Neuronal stem cell (in vitro differentiated cells): ENCODE measurements around the gene LPCAT4.
"Not testable (repeated sequence)": the region's sequence is repeated elsewhere in the genome, so short reads cannot be mapped to it uniquely, and the experiment has no call there.

ENCODE experiments used
- DNase-seq: peaks from one replicate; pipeline ENCODE4 v3.0.0-alpha.2; 2013; ENCODE audit warnings: low spot score
- H2AFZ ChIP-seq: one replicate; pipeline ENCODE4 v1.6.1; 2013; ENCODE audit warnings: mild to moderate bottlenecking, low read length, inconsistent platforms
- H2AK5ac ChIP-seq: 2 replicates; pipeline ENCODE4 v1.6.1; 2013; ENCODE audit warnings: low read depth, mild to moderate bottlenecking, inconsistent platforms, low read length, moderate library complexity, mixed read lengths
- H2BK120ac ChIP-seq: 2 replicates; pipeline ENCODE4 v1.6.1; 2013; ENCODE audit warnings: low read depth, mild to moderate bottlenecking, inconsistent platforms, low read length, moderate library complexity, mixed read lengths
- H2BK12ac ChIP-seq: one replicate; pipeline ENCODE4 v1.6.1; 2013; ENCODE audit warnings: low read length, inconsistent platforms
- H2BK15ac ChIP-seq: 2 replicates; pipeline ENCODE4 v1.6.1; 2013; ENCODE audit warnings: mild to moderate bottlenecking, low read length, inconsistent platforms, mixed read lengths
- H2BK5ac ChIP-seq: one replicate; pipeline ENCODE4 v1.6.1; 2013; ENCODE audit warnings: inconsistent platforms, mild to moderate bottlenecking, low read length, moderate library complexity
- H3K14ac ChIP-seq: one replicate; pipeline ENCODE4 v1.6.1; 2013; ENCODE audit warnings: low read length, inconsistent platforms
- H3K18ac ChIP-seq: 2 replicates; pipeline ENCODE4 v1.6.1; 2013; ENCODE audit warnings: low read length, inconsistent platforms
- H3K23ac ChIP-seq: 2 replicates; pipeline ENCODE4 v1.6.1; 2013; ENCODE audit warnings: low read depth, mild to moderate bottlenecking, mixed read lengths, low read length, inconsistent platforms; ENCODE audit not compliant: poor library complexity
- H3K27ac ChIP-seq: replicated peaks from 3 replicates; pipeline ENCODE4 v1.5.1; 2013; ENCODE audit warnings: low read length, inconsistent platforms
- H3K27me3 ChIP-seq, 3 experiments: 2 replicates each; pipeline ENCODE4 v1.6.1; 2013; ENCODE audit warnings: low read length in 3 of 3, mild to moderate bottlenecking in 2 of 3, inconsistent platforms in 1 of 3, low read depth in 1 of 3, mixed read lengths in 1 of 3, moderate library complexity in 1 of 3; ENCODE audit not compliant: control insufficient read depth in 3 of 3, insufficient read depth in 3 of 3
- H3K36me3 ChIP-seq, 2 donors: replicated peaks in 1 of 2; 2 replicates each; pipeline ENCODE4 v1.6.1; 2013; ENCODE audit warnings: low read length in 2 of 2; ENCODE audit not compliant: control insufficient read depth in 2 of 2, insufficient read depth in 2 of 2
- H3K4ac ChIP-seq: 2 replicates; pipeline ENCODE4 v1.6.1; 2013; ENCODE audit warnings: inconsistent platforms, mild to moderate bottlenecking, low read length, moderate library complexity
- H3K4me1 ChIP-seq, 2 donors: 1 replicate in 1 of 2; 2 replicates in 1 of 2; pipeline ENCODE4 v1.6.1; 2013; ENCODE audit warnings: low read length in 2 of 2, low read depth in 1 of 2; ENCODE audit not compliant: control insufficient read depth in 2 of 2, insufficient read depth in 1 of 2
- H3K4me2 ChIP-seq: one replicate; pipeline ENCODE4 v1.6.1; 2013; ENCODE audit warnings: mild to moderate bottlenecking, low read length, inconsistent platforms; ENCODE audit not compliant: insufficient read depth, poor library complexity, severe bottlenecking
- H3K4me3 ChIP-seq, 2 donors: 2 replicates each; pipeline ENCODE4 v1.5.1; 2013; ENCODE audit warnings: low read length in 2 of 2, mild to moderate bottlenecking in 2 of 2, inconsistent platforms in 1 of 2, moderate library complexity in 1 of 2
- H3K79me1 ChIP-seq: one replicate; pipeline ENCODE4 v1.6.1; 2013; ENCODE audit warnings: low read depth, mild to moderate bottlenecking, inconsistent platforms, low read length, moderate library complexity
- H3K9ac ChIP-seq: one replicate; pipeline ENCODE4 v1.6.1; 2013; ENCODE audit warnings: mild to moderate bottlenecking, low read depth, low read length, inconsistent platforms; ENCODE audit not compliant: poor library complexity
- H3K9me3 ChIP-seq, 2 donors: replicated peaks in 1 of 2; 2 replicates each; pipeline versions ENCODE3 to v1.6.1; 2013; ENCODE audit warnings: low read length in 2 of 2, mild to moderate bottlenecking in 2 of 2, inconsistent platforms in 1 of 2, low read depth in 1 of 2, mixed read lengths in 1 of 2, moderate library complexity in 1 of 2; ENCODE audit not compliant: control insufficient read depth in 2 of 2, insufficient read depth in 1 of 2
- H4K8ac ChIP-seq: one replicate; pipeline ENCODE4 v1.6.1; 2013; ENCODE audit warnings: low read depth, mild to moderate bottlenecking, inconsistent platforms, low read length, moderate library complexity
- H4K91ac ChIP-seq: one replicate; pipeline ENCODE4 v1.6.1; 2013; ENCODE audit warnings: low read length, low read depth, mild to moderate bottlenecking, inconsistent platforms; ENCODE audit not compliant: poor library complexity
- WGBS, 2 donors: extraction: QIAGEN DNeasy Blood & Tissue Kit; methylation state at CpG; one replicate each; pipeline ENCODE4 v1.1.7; 2013; ENCODE audit warnings: missing lambda C conversion rate in 2 of 2, mixed read lengths in 1 of 2; ENCODE audit not compliant: insufficient read length in 2 of 2, insufficient replicate concordance in 1 of 2; ENCODE audit errors: extremely low coverage in 2 of 2; 5-methylcytosine and 5-hydroxymethylcytosine counted together

Gene LPCAT4

DNA sequence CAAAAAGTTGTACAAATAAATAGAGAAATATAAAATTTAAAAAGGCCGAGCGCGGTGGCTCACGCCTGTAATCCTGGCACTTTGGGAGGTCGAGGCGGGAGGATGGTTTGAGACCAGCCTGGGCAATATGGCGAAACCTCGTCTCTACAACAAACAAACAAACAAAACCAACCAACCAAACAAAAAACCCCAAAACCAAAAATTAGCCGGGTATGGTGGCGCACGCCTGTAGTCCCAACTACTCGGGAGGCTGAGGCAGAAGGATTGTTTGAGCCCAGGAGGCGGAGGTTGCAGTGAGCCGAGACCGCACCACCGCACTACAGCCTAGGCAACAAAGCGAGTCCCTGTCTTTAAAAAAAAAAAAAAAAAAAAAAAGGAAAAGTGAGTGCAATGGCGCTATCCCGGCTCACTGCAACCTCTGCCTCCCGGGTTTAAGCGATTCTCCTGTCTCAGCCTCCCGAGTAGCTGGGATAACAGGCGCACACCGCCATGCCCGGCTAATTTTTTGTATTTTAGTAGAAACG lies 24.7 kb downstream of the LPCAT4 start:
- H3K4ac ChIP-seq, H4K91ac ChIP-seq, H2BK5ac ChIP-seq, H3K18ac ChIP-seq, H3K23ac ChIP-seq, H4K8ac ChIP-seq, H3K27ac ChIP-seq, H2BK12ac ChIP-seq, H3K4me1 ChIP-seq, DNase-seq, H2AK5ac ChIP-seq, H3K9ac ChIP-seq, H3K14ac ChIP-seq, H2BK120ac ChIP-seq, H3K79me1 ChIP-seq, H3K9me3 ChIP-seq, H2BK15ac ChIP-seq, H3K27me3 ChIP-seq: not testable (repeated sequence)
- Histone ChIP-seq H3K36me3 (peaks cover 0 to 34% of the 10 kb centered on the region in 2 donors), H2AFZ (peak overlapping the region; percentile 87), H3K4me2 (peak overlapping the region; percentile 74), H3K4me3 (peak overlapping the region; percentile 78 to 96)
- no CpG with 5 or more reads among the region's 26 CpGs for WGBS, 2 donors

DNA sequence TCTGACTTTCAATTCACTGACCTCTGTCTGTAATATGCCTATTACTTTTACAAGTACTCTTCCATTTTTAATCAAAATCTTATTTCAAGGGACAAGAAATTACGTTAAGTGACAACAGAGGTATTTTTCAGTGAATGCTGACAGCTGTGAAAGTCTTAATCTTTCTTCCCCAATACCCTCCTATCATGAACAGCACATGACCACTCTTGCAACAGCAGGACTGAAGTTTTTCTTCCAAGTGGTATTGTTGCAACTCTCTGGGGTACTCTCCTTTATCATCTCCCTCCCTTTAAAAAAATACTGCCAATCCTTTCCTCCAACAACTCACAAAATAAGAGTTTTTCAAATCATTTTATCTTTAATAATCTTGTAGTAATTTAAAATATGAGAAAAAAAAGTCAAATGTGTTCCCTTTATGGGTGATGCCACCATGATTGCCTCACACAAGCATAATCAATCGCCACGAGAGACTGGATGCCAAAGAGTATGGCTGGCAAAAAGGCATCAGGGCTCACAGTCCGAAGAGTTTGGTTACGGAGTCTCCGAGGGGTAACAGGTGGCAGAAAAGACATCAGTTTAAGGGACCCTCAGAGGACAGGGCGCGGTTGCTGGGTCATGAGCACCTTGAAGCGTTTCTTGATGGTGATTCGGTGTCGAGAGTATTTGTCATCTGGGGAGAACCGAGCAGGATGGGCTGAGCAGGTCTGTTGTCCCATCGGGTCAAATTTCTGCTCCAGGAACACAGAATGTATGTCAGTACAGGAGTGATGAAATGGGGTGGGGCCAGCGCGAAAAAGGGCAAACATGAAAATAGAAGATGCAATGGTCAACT lies 25.4 kb downstream of the LPCAT4 start:
- no peak overlapping the region for H2BK5ac ChIP-seq
- no peak overlapping the region for H3K4me2 ChIP-seq
- H3K9ac ChIP-seq = no peak overlapping the region
- H3K36me3 ChIP-seq = peaks cover 0 to 34% of the 10 kb centered on the region in 2 donors
- H4K91ac ChIP-seq = no peak overlapping the region
- no peak overlapping the region for H2AK5ac ChIP-seq
- no peak overlapping the region for H2BK12ac ChIP-seq
- no peak overlapping the region for H3K4ac ChIP-seq
- H3K4me3 ChIP-seq = peak overlapping the region in 1 of 2 donors; percentile 78
- DNase-seq = no peak
- peaks cover 3% of the 10 kb centered on the region for H3K79me1 ChIP-seq
- no peak overlapping the region for H2BK120ac ChIP-seq
- H3K4me1 ChIP-seq = peaks cover 4 to 8% of the 10 kb centered on the region in 2 donors
- no peaks in the 10 kb centered on the region for H3K27me3 ChIP-seq
- no peak overlapping the region for H3K18ac ChIP-seq
- H3K14ac ChIP-seq = no peak overlapping the region
- H3K9me3 ChIP-seq = peaks cover 3 to 5% of the 10 kb centered on the region in 2 donors
- no peak overlapping the region for H2BK15ac ChIP-seq
- no peak overlapping the region for H3K27ac ChIP-seq
- H4K8ac ChIP-seq = no peak overlapping the region
- no peak overlapping the region for H2AFZ ChIP-seq
- H3K23ac ChIP-seq = no peak overlapping the region
- no CpG with 5 or more reads among the region's 15 CpGs for WGBS, 2 donors

DNA sequence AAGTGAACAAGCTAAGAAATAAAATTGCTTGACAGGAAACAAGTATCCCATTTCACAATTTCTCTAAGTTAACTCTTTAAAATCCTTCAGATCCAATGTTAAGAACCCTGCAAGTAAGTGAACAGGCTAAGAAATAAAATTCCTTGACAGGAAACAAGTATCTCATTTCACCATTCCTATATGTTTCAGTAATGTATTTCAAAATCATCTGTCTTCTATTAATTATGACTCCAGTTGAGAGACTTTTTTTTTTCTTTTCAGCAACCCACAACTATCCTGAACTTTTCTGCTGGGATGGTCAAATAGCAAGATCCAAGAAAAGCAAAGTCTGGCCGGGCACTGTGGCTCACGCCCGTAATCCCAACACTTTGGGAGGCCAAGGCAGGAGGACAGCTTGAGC lies 27.1 kb downstream of the LPCAT4 start:
- Histone ChIP-seq H3K79me1 (peaks cover 3% of the 10 kb centered on the region), H3K4me3 (no peak overlapping the region), H3K18ac (no peak overlapping the region), H2BK120ac (no peak overlapping the region), H2AK5ac (no peak overlapping the region), H3K9ac (no peak overlapping the region), H3K4me2 (no peak overlapping the region), H2BK5ac (no peak overlapping the region), H3K27ac (no peak overlapping the region), H4K91ac (no peak overlapping the region), H3K9me3 (peaks cover 3 to 5% of the 10 kb centered on the region in 2 donors), H3K4ac (no peak overlapping the region), H2BK15ac (no peak overlapping the region), H3K14ac (no peak overlapping the region), H4K8ac (no peak overlapping the region), H3K27me3 (no peaks in the 10 kb centered on the region), H2AFZ (no peak overlapping the region), H3K4me1 (peaks cover 4 to 8% of the 10 kb centered on the region in 2 donors), H3K23ac (no peak overlapping the region), H2BK12ac (no peak overlapping the region), H3K36me3 (peaks cover 0 to 34% of the 10 kb centered on the region in 2 donors)
- no peak for DNase-seq
- no CpG with 5 or more reads among the region's 3 CpGs for WGBS, 2 donors

DNA sequence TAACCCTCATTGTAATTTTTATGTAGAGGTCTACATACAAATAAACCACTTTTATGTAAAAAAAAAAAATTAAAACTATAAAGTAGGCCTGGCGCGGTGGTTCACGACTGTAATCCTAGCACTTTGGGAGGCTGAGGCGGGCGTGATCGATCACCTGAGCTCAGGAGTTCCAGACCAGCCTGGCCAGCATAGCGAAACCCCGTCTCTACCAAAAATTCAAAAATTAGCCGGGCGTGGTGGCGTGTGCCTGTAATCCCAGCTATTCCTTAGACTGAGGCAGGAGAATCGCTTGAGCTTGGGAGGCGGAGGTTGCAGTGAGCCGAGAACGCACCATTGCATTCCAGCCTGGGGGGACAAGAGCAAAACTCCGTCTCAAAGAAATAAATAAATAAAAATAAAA lies 28.6 kb downstream of the LPCAT4 start:
- H3K27me3 ChIP-seq = no peaks in the 10 kb centered on the region
- H2BK15ac ChIP-seq = no peak overlapping the region
- H3K4me3 ChIP-seq = peak overlapping the region in 1 of 2 donors; percentile 72
- no CpG with 5 or more reads among the region's 16 CpGs for WGBS, 2 donors
- H2AK5ac ChIP-seq = no peak overlapping the region
- H3K9ac ChIP-seq = no peak overlapping the region
- no peak overlapping the region for H2BK120ac ChIP-seq
- no peak overlapping the region for H4K91ac ChIP-seq
- no peak overlapping the region for H3K18ac ChIP-seq
- H4K8ac ChIP-seq = no peak overlapping the region
- peaks cover 0 to 34% of the 10 kb centered on the region in 2 donors for H3K36me3 ChIP-seq
- no peak for DNase-seq
- no peak overlapping the region for H3K27ac ChIP-seq
- peak overlapping the region; percentile 45 for H3K4me2 ChIP-seq
- H3K79me1 ChIP-seq = peaks cover 3% of the 10 kb centered on the region
- H3K14ac ChIP-seq = no peak overlapping the region
- H3K23ac ChIP-seq = no peak overlapping the region
- H2BK12ac ChIP-seq = no peak overlapping the region
- H2BK5ac ChIP-seq = no peak overlapping the region
- H2AFZ ChIP-seq = peak overlapping the region; percentile 93
- no peak overlapping the region for H3K4ac ChIP-seq
- peaks cover 4 to 8% of the 10 kb centered on the region in 2 donors for H3K4me1 ChIP-seq
- peaks cover 3 to 5% of the 10 kb centered on the region in 2 donors for H3K9me3 ChIP-seq
